Peyer's patch (tissue), 4 donors: ENCODE measurements around the gene CRYL1.

ENCODE experiments used
- POLR2A ChIP-seq, 2 donors: fragments of 450-650 bp; IDR thresholded peaks; one replicate each; pipeline ENCODE4 v1.5.1; 2017; ENCODE audit warnings: antibody characterized with exemption in 2 of 2, mild to moderate bottlenecking in 2 of 2, moderate library complexity in 2 of 2
- TF ChIP-seq, protein P1 (sequence below), 6 experiments: fragments of 450-650 bp in 4 of 6; fragments of 200-600 bp in 2 of 6; sonication (generic) in 1 of 6; IDR thresholded peaks; one replicate each; pipeline ENCODE4 v1.5.1; 2017 to 2019; ENCODE audit warnings: antibody characterized with exemption in 6 of 6, mild to moderate bottlenecking in 3 of 6, moderate library complexity in 1 of 6

DNA sequence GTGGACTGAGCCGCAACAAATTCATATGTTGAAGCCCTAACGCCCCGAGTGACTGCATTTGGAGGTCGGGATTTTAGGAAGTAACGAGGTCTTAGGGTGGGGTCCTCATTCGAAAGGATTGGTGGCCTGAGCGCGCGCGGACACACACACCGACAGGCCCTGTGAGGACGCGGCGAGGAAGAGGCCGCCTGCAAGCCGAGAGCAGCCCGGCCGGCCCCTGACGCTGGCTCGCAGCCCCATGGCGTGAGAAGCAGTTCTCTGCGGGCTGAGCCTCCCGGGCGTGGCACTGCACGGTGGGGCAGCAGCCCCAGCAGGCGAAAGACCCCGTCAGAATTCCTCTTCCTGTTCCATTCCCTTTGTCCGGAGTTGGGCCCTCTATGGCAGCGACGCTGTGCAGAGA is 131.2 kb downstream of the CRYL1 start:
- no peak for TF ChIP-seq POLR2A (IDR thresholded peaks at IDR 0.05)
- TF ChIP-seq, protein P1, sequence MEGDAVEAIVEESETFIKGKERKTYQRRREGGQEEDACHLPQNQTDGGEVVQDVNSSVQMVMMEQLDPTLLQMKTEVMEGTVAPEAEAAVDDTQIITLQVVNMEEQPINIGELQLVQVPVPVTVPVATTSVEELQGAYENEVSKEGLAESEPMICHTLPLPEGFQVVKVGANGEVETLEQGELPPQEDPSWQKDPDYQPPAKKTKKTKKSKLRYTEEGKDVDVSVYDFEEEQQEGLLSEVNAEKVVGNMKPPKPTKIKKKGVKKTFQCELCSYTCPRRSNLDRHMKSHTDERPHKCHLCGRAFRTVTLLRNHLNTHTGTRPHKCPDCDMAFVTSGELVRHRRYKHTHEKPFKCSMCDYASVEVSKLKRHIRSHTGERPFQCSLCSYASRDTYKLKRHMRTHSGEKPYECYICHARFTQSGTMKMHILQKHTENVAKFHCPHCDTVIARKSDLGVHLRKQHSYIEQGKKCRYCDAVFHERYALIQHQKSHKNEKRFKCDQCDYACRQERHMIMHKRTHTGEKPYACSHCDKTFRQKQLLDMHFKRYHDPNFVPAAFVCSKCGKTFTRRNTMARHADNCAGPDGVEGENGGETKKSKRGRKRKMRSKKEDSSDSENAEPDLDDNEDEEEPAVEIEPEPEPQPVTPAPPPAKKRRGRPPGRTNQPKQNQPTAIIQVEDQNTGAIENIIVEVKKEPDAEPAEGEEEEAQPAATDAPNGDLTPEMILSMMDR (IDR thresholded peaks at IDR 0.05) = no peak
